Nephron progenitor cell (in vitro differentiated cells): ENCODE measurements around the gene UMPS.
A peak's percentile ranks its signal among the peaks of the same experiment; 100 is the strongest.

ENCODE experiments used
- DNase-seq: peaks from one replicate; pipeline ENCODE4 v3.0.0; 2021
- H3K27ac Mint-ChIP-seq: 2 replicates; pipeline ENCODE4 v1.8.0; 2021; ENCODE audit warnings: mild to moderate bottlenecking, moderate library complexity, mixed read lengths
- H3K27me3 Mint-ChIP-seq: 2 replicates; pipeline ENCODE4 v1.8.0; 2021; ENCODE audit warnings: mild to moderate bottlenecking, low read depth, mixed read lengths; ENCODE audit not compliant: poor library complexity
- H3K36me3 Mint-ChIP-seq: 2 replicates; pipeline ENCODE4 v1.8.0; 2021; ENCODE audit warnings: low read depth, mixed read lengths
- H3K4me1 Mint-ChIP-seq: 2 replicates; pipeline ENCODE4 v1.8.0; 2021; ENCODE audit warnings: mixed read lengths
- H3K4me3 Mint-ChIP-seq: 2 replicates; pipeline ENCODE4 v1.8.0; 2021; ENCODE audit warnings: mild to moderate bottlenecking, moderate library complexity, mixed read lengths
- H3K9me3 Mint-ChIP-seq: 2 replicates; pipeline ENCODE4 v1.8.0; 2021; ENCODE audit warnings: mild to moderate bottlenecking, moderate library complexity, mixed read lengths
- TF ChIP-seq, protein P1 (sequence below): fragments of 200-600 bp; sonication (generic); IDR thresholded peaks from 2 replicates; pipeline ENCODE4 v1.5.0; 2021; ENCODE audit warnings: antibody characterized with exemption

UMPS gene

DNA sequence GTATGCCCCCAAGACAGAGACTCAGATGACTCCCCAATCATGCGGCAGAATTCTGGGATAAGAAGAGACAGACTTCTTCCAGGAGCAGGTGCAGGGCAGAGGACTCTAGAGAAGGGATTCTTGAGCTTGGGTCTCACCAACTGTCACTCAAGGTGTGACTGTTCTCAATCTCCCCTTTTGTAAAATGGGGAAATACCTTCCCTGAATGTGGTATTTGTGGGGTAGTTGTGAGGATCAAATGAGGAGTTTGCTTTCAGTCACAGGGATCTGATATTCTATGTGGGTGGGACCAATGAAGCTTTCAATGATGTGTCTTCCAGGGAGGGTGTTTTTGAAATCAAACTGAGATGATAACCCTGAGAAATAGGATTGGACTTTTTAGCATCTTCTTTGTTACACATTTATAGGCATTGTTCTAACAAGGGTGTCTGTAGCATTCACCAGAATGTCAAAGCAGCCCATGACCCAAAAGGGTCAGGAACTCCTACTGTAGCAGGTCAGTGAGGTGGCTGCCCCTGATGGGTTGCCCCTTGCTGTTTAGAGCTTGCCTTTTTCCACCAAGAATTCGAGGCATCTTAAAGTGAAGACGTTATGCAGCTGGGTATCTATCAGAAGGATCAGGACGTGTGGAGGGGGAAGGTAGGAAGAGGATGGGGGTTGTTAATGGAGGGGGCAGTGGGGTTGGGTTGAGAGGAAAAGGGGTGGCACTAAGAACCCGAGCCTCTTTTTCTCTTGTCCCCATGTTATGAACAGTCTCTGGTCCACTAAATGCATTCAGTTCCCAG is 28.8 kb downstream of the UMPS start:
- Mint-ChIP-seq H3K9me3 (no peaks in the 10 kb centered on the region), H3K4me1 (peaks cover 29% of the 10 kb centered on the region), H3K27me3 (no peaks in the 10 kb centered on the region), H3K27ac (no peak overlapping the region), H3K36me3 (peaks cover 1% of the 10 kb centered on the region), H3K4me3 (no peak overlapping the region)
- no peak for DNase-seq
- TF ChIP-seq, protein P1, sequence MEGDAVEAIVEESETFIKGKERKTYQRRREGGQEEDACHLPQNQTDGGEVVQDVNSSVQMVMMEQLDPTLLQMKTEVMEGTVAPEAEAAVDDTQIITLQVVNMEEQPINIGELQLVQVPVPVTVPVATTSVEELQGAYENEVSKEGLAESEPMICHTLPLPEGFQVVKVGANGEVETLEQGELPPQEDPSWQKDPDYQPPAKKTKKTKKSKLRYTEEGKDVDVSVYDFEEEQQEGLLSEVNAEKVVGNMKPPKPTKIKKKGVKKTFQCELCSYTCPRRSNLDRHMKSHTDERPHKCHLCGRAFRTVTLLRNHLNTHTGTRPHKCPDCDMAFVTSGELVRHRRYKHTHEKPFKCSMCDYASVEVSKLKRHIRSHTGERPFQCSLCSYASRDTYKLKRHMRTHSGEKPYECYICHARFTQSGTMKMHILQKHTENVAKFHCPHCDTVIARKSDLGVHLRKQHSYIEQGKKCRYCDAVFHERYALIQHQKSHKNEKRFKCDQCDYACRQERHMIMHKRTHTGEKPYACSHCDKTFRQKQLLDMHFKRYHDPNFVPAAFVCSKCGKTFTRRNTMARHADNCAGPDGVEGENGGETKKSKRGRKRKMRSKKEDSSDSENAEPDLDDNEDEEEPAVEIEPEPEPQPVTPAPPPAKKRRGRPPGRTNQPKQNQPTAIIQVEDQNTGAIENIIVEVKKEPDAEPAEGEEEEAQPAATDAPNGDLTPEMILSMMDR, result no peak

DNA sequence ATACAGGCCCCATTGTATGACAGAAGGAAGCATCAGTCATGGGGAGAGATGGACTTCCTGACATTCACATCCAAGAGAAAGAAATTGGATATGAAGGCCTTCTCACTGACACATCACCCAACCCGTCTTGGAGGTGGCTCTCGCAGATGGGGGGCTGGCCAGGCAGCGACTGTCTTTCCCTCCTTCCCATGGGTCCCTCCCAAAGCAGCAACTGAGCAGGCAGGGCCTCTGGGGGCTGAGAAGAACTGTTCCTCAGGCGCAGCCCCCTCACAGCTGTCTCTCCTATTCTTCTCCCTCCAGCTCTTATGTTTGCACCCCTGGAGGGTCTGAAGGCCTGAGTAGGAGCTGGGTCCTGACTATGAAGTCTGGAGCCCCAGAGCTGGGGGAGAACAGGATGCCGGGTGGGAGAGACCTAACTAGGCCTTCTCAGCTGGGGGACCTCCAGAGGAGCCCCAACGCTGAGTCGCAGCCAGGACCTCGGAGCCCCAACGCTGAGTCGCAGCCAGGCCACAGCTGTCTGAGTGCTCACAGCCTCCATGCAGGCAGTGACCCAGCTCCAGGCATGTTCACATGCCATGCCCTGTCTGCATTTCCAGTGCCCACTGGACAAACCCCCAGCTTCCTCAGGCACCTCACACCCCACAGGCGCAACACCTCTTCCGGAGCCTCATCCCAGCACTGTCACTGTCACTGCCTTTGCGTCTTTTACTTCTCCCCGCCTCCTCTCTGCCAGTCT is 29.6 kb downstream of the UMPS start:
- no peak for DNase-seq
- Mint-ChIP-seq H3K27me3 (no peaks in the 10 kb centered on the region), H3K36me3 (peaks cover 6% of the 10 kb centered on the region), H3K4me1 (peaks cover 33% of the 10 kb centered on the region), H3K27ac (no peak overlapping the region), H3K4me3 (no peak overlapping the region), H3K9me3 (no peaks in the 10 kb centered on the region)
- TF ChIP-seq, protein P1, result no peak

DNA sequence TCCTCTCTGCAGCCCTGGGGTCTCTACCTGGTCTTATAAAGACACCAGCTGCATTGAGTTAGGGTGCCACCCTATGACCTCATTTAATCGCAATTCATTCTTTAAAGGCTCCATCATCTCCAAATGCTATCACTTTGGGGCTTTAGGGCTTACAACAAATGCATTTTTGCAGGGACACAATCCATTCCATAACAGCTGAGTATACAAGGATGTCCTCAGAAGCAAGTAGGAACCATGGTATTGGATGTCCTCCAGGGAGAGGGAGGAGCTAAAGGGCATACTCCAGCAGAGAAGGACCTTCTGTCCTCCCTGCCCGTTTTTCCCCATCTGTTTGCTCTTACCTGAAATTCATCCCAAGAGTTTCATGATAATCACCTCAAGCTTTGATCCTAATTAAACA is 30.3 kb downstream of the UMPS start:
- Mint-ChIP-seq H3K4me1 (peaks cover 28% of the 10 kb centered on the region), H3K9me3 (no peaks in the 10 kb centered on the region), H3K27me3 (no peaks in the 10 kb centered on the region), H3K4me3 (no peak overlapping the region), H3K36me3 (peaks cover 8% of the 10 kb centered on the region), H3K27ac (no peak overlapping the region)
- TF ChIP-seq, protein P1, result no peak
- DNase-seq, result no peak

DNA sequence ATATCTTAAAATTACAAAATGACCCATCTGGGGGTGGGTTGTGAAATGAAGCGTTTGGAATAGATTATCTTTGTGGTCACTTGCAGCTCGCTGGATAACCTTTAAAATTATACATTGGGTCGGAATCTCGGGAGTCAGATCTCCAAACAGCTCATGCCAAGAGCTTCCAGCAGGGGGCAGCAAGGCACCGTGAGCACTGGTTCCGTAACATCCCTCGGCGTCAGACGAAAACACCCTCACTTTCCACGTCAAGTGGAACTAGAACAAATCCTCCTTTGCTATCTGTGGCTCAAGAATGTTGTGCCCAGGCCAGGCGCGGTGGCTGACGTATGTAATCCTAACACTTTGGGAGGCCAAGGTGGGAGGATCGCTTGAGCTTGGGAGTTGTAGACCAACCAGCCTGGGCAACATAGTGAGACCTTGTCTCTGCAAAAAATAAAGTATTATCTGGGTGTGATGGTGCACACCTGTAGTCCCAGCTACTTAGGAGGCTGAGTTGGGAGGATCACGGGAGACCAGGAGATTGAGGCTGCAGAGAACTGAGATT is 31.1 kb downstream of the UMPS start:
- DNase-seq, result peak; percentile 86
- Mint-ChIP-seq H3K4me1 (peaks cover 21% of the 10 kb centered on the region), H3K9me3 (no peaks in the 10 kb centered on the region), H3K27ac (no peak overlapping the region), H3K4me3 (no peak overlapping the region), H3K36me3 (peaks cover 14% of the 10 kb centered on the region), H3K27me3 (no peaks in the 10 kb centered on the region)
- TF ChIP-seq, protein P1, result peak; percentile 93

DNA sequence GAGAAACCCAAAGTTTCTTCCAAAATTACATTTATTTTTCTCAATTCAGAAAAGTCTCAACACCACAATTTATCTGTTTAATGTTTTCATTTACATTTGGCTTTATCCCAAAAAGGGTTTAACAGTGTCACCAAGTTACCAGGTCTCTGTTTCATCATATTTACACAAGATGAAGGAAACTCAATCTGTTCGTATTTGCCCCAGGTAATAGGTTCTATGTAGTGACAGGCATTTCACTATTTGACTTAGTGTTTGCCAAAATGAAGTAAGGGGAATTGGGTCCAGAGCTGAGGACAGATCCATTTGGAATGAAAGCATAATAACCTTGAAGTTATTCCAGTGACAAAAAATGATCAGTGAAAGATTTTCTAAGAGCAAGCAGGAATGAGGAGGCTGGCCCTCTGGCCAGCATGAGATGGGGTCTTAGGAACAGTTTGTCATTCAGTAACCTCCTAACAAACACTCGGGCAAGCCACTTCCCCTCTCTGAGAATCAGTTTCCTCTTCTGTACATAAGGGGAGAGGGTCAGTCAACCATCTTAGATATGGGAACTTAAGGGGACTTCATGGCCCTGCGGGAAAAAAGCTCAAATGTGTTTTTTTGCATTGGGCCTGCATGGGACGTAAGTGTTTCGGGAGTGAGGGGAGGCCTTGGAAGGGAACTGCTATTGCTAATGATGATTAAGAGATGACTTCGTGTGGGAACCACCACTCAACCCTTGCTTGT is 31.8 kb downstream of the UMPS start:
- Mint-ChIP-seq H3K36me3 (peaks cover 14% of the 10 kb centered on the region), H3K4me3 (no peak overlapping the region), H3K4me1 (peaks cover 17% of the 10 kb centered on the region), H3K27ac (peak overlapping the region; percentile 56), H3K9me3 (no peaks in the 10 kb centered on the region), H3K27me3 (no peaks in the 10 kb centered on the region)
- DNase-seq, result no peak
- TF ChIP-seq, protein P1, result no peak
